ENCODE data around the gene ARCN1.

The ARCN1 gene

GRCh38 chr11:118629761-118630661, 57.8 kb downstream of the ARCN1 start:
- no peak overlapping the region for H3K4me3 ChIP-seq (ENCODE audit: low read depth, low read length)
- no peak for TF ChIP-seq CTCF (IDR thresholded peaks at IDR 0.05; ENCODE audit: low read depth, low read length)

GRCh38 chr11:118631142-118631909, 59.1 kb downstream of the ARCN1 start:
- no peak for TF ChIP-seq CTCF (IDR thresholded peaks at IDR 0.05; ENCODE audit: low read depth, low read length)
- no peak overlapping the region for H3K4me3 ChIP-seq (ENCODE audit: low read depth, low read length)

- TF ChIP-seq CTCF (IDR thresholded peaks at IDR 0.05; ENCODE audit: low read depth, low read length), result no peak
- H3K4me3 ChIP-seq (ENCODE audit: low read depth, low read length), result no peak overlapping the region
These were observed 60.5 kb downstream of the ARCN1 start for GRCh38 chr11:118632577-118633318.

GRCh38 chr11:118633319-118633690, 61.1 kb downstream of the ARCN1 start:
- no peak overlapping the region for H3K4me3 ChIP-seq (ENCODE audit: low read depth, low read length)
- TF ChIP-seq CTCF (IDR thresholded peaks at IDR 0.05; ENCODE audit: low read depth, low read length), result no peak

GRCh38 chr11:118633979-118634378, 61.8 kb downstream of the ARCN1 start:
- H3K4me3 ChIP-seq (ENCODE audit: low read depth, low read length), result no peak overlapping the region

More at GRCh38 chr11:118633979-118634378, 61.8 kb downstream of the ARCN1 start:
- no peak for TF ChIP-seq CTCF (IDR thresholded peaks at IDR 0.05; ENCODE audit: low read depth, low read length)

Data from WI38 (cell line).